H1 (cell line): ENCODE data around the gene CASKIN2. TPM values are rescaled to one million over a fixed set of nuclear protein-coding genes. Genes with fewer than 3 reads are reported as not detected.

Experiments
- CTCF ChIA-PET: fragments of 300-600 bp; sonication (Branson Sonifier 250); formaldehyde crosslinking; loops from one replicate; lab custom pipeline; 2021; ENCODE audit not compliant: partially characterized antibody; lab: Charles Lee
- POLR2A ChIA-PET: fragments of 300-600 bp; sonication (Branson Sonifier 250); formaldehyde crosslinking; loops from one replicate; lab custom pipeline; 2021; ENCODE audit warnings: inconsistent platforms; ENCODE audit not compliant: partially characterized antibody; lab: Charles Lee
- DNase-seq, 2 experiments: peaks; one replicate each; pipeline versions ENCODE4 v3.0.0 to v3.0.0-alpha.2; 2010 to 2022; ENCODE audit warnings: low spot score in 2 of 2, low read depth in 1 of 2, mixed read lengths in 1 of 2
- FAIRE-seq: peaks from 2 replicates; lab custom pipeline; 2011; peaks lifted over from hg19 to GRCh38; lab: Jason Lieb, UNC
- H2AFZ ChIP-seq: 2 replicates; pipeline ENCODE4 v1.8.1; 2012; ENCODE audit warnings: low read length, inconsistent platforms
- H2AK5ac ChIP-seq: 2 replicates; pipeline ENCODE4 v1.6.1; 2013; ENCODE audit warnings: low read depth, low read length
- H2BK120ac ChIP-seq: replicated peaks from 2 replicates; pipeline ENCODE3; 2013; ENCODE audit warnings: low read depth, low read length, inconsistent platforms
- H2BK12ac ChIP-seq: 2 replicates; pipeline ENCODE4 v1.6.1; 2013; ENCODE audit warnings: low read depth, low read length
- H2BK15ac ChIP-seq: 2 replicates; pipeline ENCODE4 v1.6.1; 2013; ENCODE audit warnings: low read length
- H2BK20ac ChIP-seq: 2 replicates; pipeline ENCODE4 v1.6.1; 2013; ENCODE audit warnings: low read length
- H2BK5ac ChIP-seq: 2 replicates; pipeline ENCODE4 v1.6.1; 2013; ENCODE audit warnings: low read depth, low read length
- H3K14ac ChIP-seq: 2 replicates; pipeline ENCODE4 v1.6.1; 2013; ENCODE audit warnings: inconsistent platforms; ENCODE audit not compliant: insufficient read length
- H3K18ac ChIP-seq: 2 replicates; pipeline ENCODE4 v1.6.1; 2013; ENCODE audit warnings: low read length; ENCODE audit errors: extremely low read depth
- H3K23ac ChIP-seq: 2 replicates; pipeline ENCODE4 v1.6.1; 2013; ENCODE audit warnings: inconsistent platforms; ENCODE audit not compliant: insufficient read length
- H3K23me2 ChIP-seq: 2 replicates; pipeline ENCODE4 v1.6.1; 2013; ENCODE audit warnings: low read depth, low read length
- H3K27ac ChIP-seq: 2 replicates; pipeline ENCODE4 v1.6.1; 2011; ENCODE audit warnings: low read depth, low read length, inconsistent platforms
- H3K27me3 ChIP-seq, 4 experiments: replicated peaks in 1 of 4; 1 replicate in 1 of 4; 2 replicates in 3 of 4; pipeline versions ENCODE4 v1.6.1 to v1.8.1; 2011 to 2013; ENCODE audit warnings: low read length in 3 of 4, mild to moderate bottlenecking in 3 of 4, inconsistent platforms in 2 of 4, mixed read lengths in 2 of 4, moderate library complexity in 1 of 4; ENCODE audit not compliant: control insufficient read depth in 3 of 4, insufficient read depth in 3 of 4; ENCODE audit errors: extremely low read depth in 1 of 4
- H3K36me3 ChIP-seq, 4 experiments: 2 replicates each; pipeline versions ENCODE4 v1.6.1 to v1.8.1; 2011 to 2013; ENCODE audit warnings: mild to moderate bottlenecking in 4 of 4, low read length in 3 of 4, moderate library complexity in 2 of 4, control low read depth in 1 of 4, inconsistent platforms in 1 of 4; ENCODE audit not compliant: insufficient read depth in 4 of 4, control insufficient read depth in 2 of 4
- H3K4ac ChIP-seq: replicated peaks from 2 replicates; pipeline ENCODE3; 2013; ENCODE audit warnings: low read length, low read depth, mixed read lengths, inconsistent platforms; ENCODE audit not compliant: insufficient read length
- H3K4me1 ChIP-seq, 4 experiments: replicated peaks in 1 of 4; 1 replicate in 1 of 4; 2 replicates in 3 of 4; pipeline versions ENCODE4 v1.6.1 to v1.8.1; 2011 to 2013; ENCODE audit warnings: low read length in 3 of 4, inconsistent platforms in 2 of 4, mixed read lengths in 1 of 4; ENCODE audit not compliant: insufficient read depth in 4 of 4, control insufficient read depth in 3 of 4
- H3K4me2 ChIP-seq, 2 experiments: 2 replicates each; pipeline versions ENCODE4 v1.6.1 to v1.8.1; 2011 to 2013; ENCODE audit warnings: low read depth in 2 of 2, low read length in 2 of 2, control low read depth in 1 of 2, inconsistent platforms in 1 of 2, mild to moderate bottlenecking in 1 of 2; ENCODE audit not compliant: insufficient read depth in 1 of 2
- H3K4me3 ChIP-seq, 4 experiments: fragments of 200-600, 300-600 bp in 1 of 4; sonication (generic), shearing (Covaris generic), sonication (Bioruptor Twin) in 1 of 4; 2 replicates each; pipeline versions ENCODE4 v1.5.1 to v1.8.1; 2011 to 2016; ENCODE audit warnings: low read length in 4 of 4, low read depth in 3 of 4, control low read depth in 2 of 4, inconsistent platforms in 2 of 4, mild to moderate bottlenecking in 2 of 4, mixed read lengths in 1 of 4, moderate library complexity in 1 of 4; ENCODE audit not compliant: insufficient read depth in 2 of 4; ENCODE audit errors: extremely low read depth in 1 of 4
- H3K56ac ChIP-seq: replicated peaks from 2 replicates; pipeline ENCODE3; 2013; ENCODE audit warnings: low read depth, mild to moderate bottlenecking, mixed read lengths, low read length, inconsistent platforms; ENCODE audit not compliant: insufficient read length
- H3K79me1 ChIP-seq: 2 replicates; pipeline ENCODE4 v1.6.1; 2013; ENCODE audit warnings: low read depth, low read length, control low read depth
- H3K79me2 ChIP-seq, 2 experiments: 2 replicates each; pipeline versions ENCODE4 v1.6.1 to v1.8.1; 2012 to 2013; ENCODE audit warnings: low read length in 2 of 2, mild to moderate bottlenecking in 2 of 2, inconsistent platforms in 1 of 2; ENCODE audit not compliant: insufficient read depth in 2 of 2, control insufficient read depth in 1 of 2
- H3K9ac ChIP-seq, 4 experiments: replicated peaks in 1 of 4; 1 replicate in 1 of 4; 2 replicates in 3 of 4; pipeline versions ENCODE4 v1.6.1 to v1.8.1; 2011 to 2013; ENCODE audit warnings: low read depth in 3 of 4, low read length in 3 of 4, control low read depth in 2 of 4, mild to moderate bottlenecking in 2 of 4, moderate library complexity in 2 of 4, inconsistent platforms in 1 of 4; ENCODE audit errors: extremely low read depth in 1 of 4
- H3K9me3 ChIP-seq, 2 experiments: 2 replicates each; pipeline versions ENCODE4 v1.6.1 to v1.8.1; 2012 to 2013; ENCODE audit warnings: mild to moderate bottlenecking in 2 of 2, moderate library complexity in 2 of 2, control low read depth in 1 of 2, inconsistent platforms in 1 of 2, low read depth in 1 of 2, low read length in 1 of 2, mixed read lengths in 1 of 2; ENCODE audit not compliant: insufficient read depth in 2 of 2
- H4K20me1 ChIP-seq, 2 experiments: replicated peaks in 1 of 2; 2 replicates each; pipeline versions ENCODE3 to v1.8.1; 2011 to 2013; ENCODE audit warnings: inconsistent platforms in 2 of 2, low read length in 2 of 2, mild to moderate bottlenecking in 1 of 2; ENCODE audit not compliant: insufficient read depth in 2 of 2, control insufficient read depth in 1 of 2
- H4K5ac ChIP-seq: 2 replicates; pipeline ENCODE4 v1.6.1; 2013; ENCODE audit warnings: low read length, low read depth, mixed read lengths, inconsistent platforms; ENCODE audit not compliant: insufficient read length
- H4K8ac ChIP-seq: 2 replicates; pipeline ENCODE4 v1.8.0; 2013; ENCODE audit warnings: mild to moderate bottlenecking, moderate library complexity, low read length, inconsistent platforms; ENCODE audit not compliant: insufficient read depth; ENCODE audit errors: extremely low read depth
- H4K91ac ChIP-seq: replicated peaks from 2 replicates; pipeline ENCODE3; 2013; ENCODE audit warnings: low read length, mixed read lengths, inconsistent platforms; ENCODE audit not compliant: insufficient read length
- ASH2L ChIP-seq: fragments of 200-600, 300-600 bp; sonication (generic); IDR thresholded peaks from one replicate; pipeline ENCODE4 v1.7.1; 2017; ENCODE audit warnings: low read length
- BCL11A ChIP-seq, 2 experiments: IDR thresholded peaks; one replicate each; pipeline ENCODE4 v1.6.1; 2011; ENCODE audit warnings: low read depth in 2 of 2, low read length in 2 of 2, mild to moderate bottlenecking in 2 of 2
- CHD2 ChIP-seq: IDR thresholded peaks from 2 replicates; pipeline ENCODE4 v1.6.1; 2012; ENCODE audit warnings: low read length, improper control_type of control experiment
- CTCF ChIP-seq, 3 experiments: IDR thresholded peaks; 1 replicate in 2 of 3; 2 replicates in 1 of 3; pipeline versions ENCODE4 v1.5.1 to v1.6.1; 2011; ENCODE audit warnings: low read length in 3 of 3, mild to moderate bottlenecking in 3 of 3, inconsistent platforms in 2 of 3, low read depth in 1 of 3, moderate library complexity in 1 of 3; ENCODE audit not compliant: insufficient read depth in 1 of 3; ENCODE audit errors: control extremely low read depth in 1 of 3
- E2F6 ChIP-seq: IDR thresholded peaks from 2 replicates; pipeline ENCODE4 v1.6.1; 2012; ENCODE audit warnings: inconsistent platforms
- EGR1 ChIP-seq: IDR thresholded peaks from 2 replicates; pipeline ENCODE4 v1.6.1; 2011; ENCODE audit warnings: low read depth, low read length, borderline replicate concordance
- KDM1A ChIP-seq: fragments of 200-600, 300-600 bp; sonication (generic); IDR thresholded peaks from 2 replicates; pipeline ENCODE4 v1.7.1; 2016; ENCODE audit warnings: mild to moderate bottlenecking, low read length, borderline replicate concordance
- WGBS, 2 experiments: shearing (Covaris generic) in 1 of 2; methylation state at CpG; one replicate each; pipeline versions ENCODE4 v1.1.6 to v1.1.7; 2013 to 2015; ENCODE audit warnings: low lambda C conversion rate in 2 of 2, mixed read lengths in 2 of 2, inconsistent platforms in 1 of 2, low coverage in 1 of 2, missing lambda C conversion rate in 1 of 2; ENCODE audit not compliant: insufficient replicate concordance in 2 of 2, insufficient coverage in 1 of 2, insufficient read length in 1 of 2; ENCODE audit errors: extremely low coverage in 1 of 2, missing lambda C conversion rate in 1 of 2; 5-methylcytosine and 5-hydroxymethylcytosine counted together
- polyA plus RNA-seq, 7 experiments: library from polyadenylated mRNA; depleted of rRNA in 3 of 7; stranded (reverse) in 5 of 7; unstranded in 2 of 7; fragments of >200 nt in 5 of 7; fragments of 200-250 nt in 2 of 7; gene quantifications; 1 replicate in 5 of 7; 2 replicates in 1 of 7; 4 replicates in 1 of 7; pipeline versions ENCODE4 v1.2.1 to v1.2.3, GENCODE V29; 2011 to 2013; ENCODE audit warnings: missing spikeins in 2 of 7, mixed read lengths in 2 of 7
- total RNA-seq: library from RNA; stranded (reverse); fragmentation: NEBNext Ultra II Directional; extraction: Animal tissue kit (Norgen Biotek cat#: 25700); gene quantifications from 2 replicates; pipeline ENCODE4 v1.2.1, GENCODE V29; 2021

Gene CASKIN2
- total and polyA plus RNA-seq, 2 of the 8 experiments (the other 6 are each of a cell fraction or from before 2014, with no cell fraction given), result 6.7 to 32.3 TPM

- no peak overlapping the region for H3K14ac ChIP-seq
- no peak overlapping the region for H3K4me3 ChIP-seq
- H3K79me2 ChIP-seq, result peaks cover 0 to 16% of the 10 kb centered on the region in 2 experiments; a peak in 1 of 4 replicates
- FAIRE-seq (no peak), DNase-seq (no peak)
- H2BK12ac ChIP-seq, result no peak overlapping the region
- H2AK5ac ChIP-seq, result no peak overlapping the region
- H3K4ac ChIP-seq, result no peak overlapping the region
- peak overlapping the region; percentile 86 to 95; a peak in 1 of 4 replicates for H3K4me2 ChIP-seq
- no peak overlapping the region for H2AFZ ChIP-seq
- peaks cover 3% of the 10 kb centered on the region for H3K79me1 ChIP-seq
- H2BK120ac ChIP-seq, result no peak overlapping the region
- H4K5ac ChIP-seq, result no peak overlapping the region
- H3K27me3 ChIP-seq, result no peaks in the 10 kb centered on the region
- no peak overlapping the region for H2BK15ac ChIP-seq
- H3K4me1 ChIP-seq, result peaks cover 0 to 14% (median 8%) of the 10 kb centered on the region in 4 experiments; a peak in 6 of 7 replicates
- no peak overlapping the region for H3K23ac ChIP-seq
- no peak overlapping the region for H3K18ac ChIP-seq
- H2BK20ac ChIP-seq, result no peak overlapping the region
- H3K9me3 ChIP-seq, result no peaks in the 10 kb centered on the region
- H3K9ac ChIP-seq, result no peak overlapping the region
- peaks cover 2 to 39% of the 10 kb centered on the region in 2 experiments for H4K20me1 ChIP-seq
- POLR2A ChIA-PET, result interaction anchor here (2.0 to 4.5 kb wide), 2 partner anchors 9 to 13 kb away, joined by 7 to 35 read pairs; no protein-coding TSS in a partner anchor
- no peak overlapping the region for H3K56ac ChIP-seq
- WGBS, 2 experiments, result 92% methylated on average over 17 of the region's 17 CpGs; no CpG with 5 or more reads in 1 of the 2 experiments
- no peak for TF ChIP-seq ASH2L
- TF ChIP-seq CTCF (IDR thresholded peaks at IDR 0.05; ENCODE audit: control extremely low read depth in 1 of 3, insufficient read depth in 1 of 3, low read depth in 1 of 3, low read length in 3 of 3), result no peak
- no peak for TF ChIP-seq KDM1A
- TF ChIP-seq CHD2, result no peak
- TF ChIP-seq EGR1, result no peak
- TF ChIP-seq BCL11A (IDR thresholded peaks at IDR 0.05; ENCODE audit: low read depth in 2 of 2, low read length in 2 of 2), result no peak
- no peak for TF ChIP-seq E2F6
- H4K8ac ChIP-seq, result no peak overlapping the region
- H2BK5ac ChIP-seq, result no peak overlapping the region
- H3K36me3 ChIP-seq, result peaks cover 0 to 2% (median 0%) of the 10 kb centered on the region in 4 experiments; a peak in 2 of 8 replicates
- H4K91ac ChIP-seq, result no peak overlapping the region
- CTCF ChIA-PET, result interaction anchor here (0.6 to 3.9 kb wide), 5 partner anchors 10 to 390 kb away, joined by 3 to 31 read pairs (median 5); no protein-coding TSS in a partner anchor
- no peak overlapping the region for H3K27ac ChIP-seq
- H3K23me2 ChIP-seq, result peaks cover 18% of the 10 kb centered on the region
Observed at GRCh38 chr17:75513641-75514000, 1.7 kb downstream of the CASKIN2 start.
